Neural progenitor cell (in vitro differentiated cells): ENCODE results near the gene WDR17.
"Not testable (repeated sequence)": the region's sequence is repeated elsewhere in the genome, so short reads cannot be mapped to it uniquely, and the experiment has no call there.

Source experiments
- EZH2 ChIP-seq: fragments of 200-600 bp; sonication (generic); IDR thresholded peaks from 2 replicates; pipeline ENCODE4 v1.6.1; 2017; ENCODE audit warnings: antibody characterized with exemption, mild to moderate bottlenecking, moderate library complexity
- EZH2phosphoT487 ChIP-seq: fragments of 200-600 bp; sonication (generic); IDR thresholded peaks from 2 replicates; pipeline ENCODE4 v1.6.1; 2017; ENCODE audit warnings: antibody characterized with exemption
- TF ChIP-seq, protein P1 (sequence below): fragments of 200-600 bp; sonication (generic); IDR thresholded peaks from 2 replicates; pipeline ENCODE4 v1.5.1; 2017; ENCODE audit warnings: antibody characterized with exemption, mild to moderate bottlenecking

DNA sequence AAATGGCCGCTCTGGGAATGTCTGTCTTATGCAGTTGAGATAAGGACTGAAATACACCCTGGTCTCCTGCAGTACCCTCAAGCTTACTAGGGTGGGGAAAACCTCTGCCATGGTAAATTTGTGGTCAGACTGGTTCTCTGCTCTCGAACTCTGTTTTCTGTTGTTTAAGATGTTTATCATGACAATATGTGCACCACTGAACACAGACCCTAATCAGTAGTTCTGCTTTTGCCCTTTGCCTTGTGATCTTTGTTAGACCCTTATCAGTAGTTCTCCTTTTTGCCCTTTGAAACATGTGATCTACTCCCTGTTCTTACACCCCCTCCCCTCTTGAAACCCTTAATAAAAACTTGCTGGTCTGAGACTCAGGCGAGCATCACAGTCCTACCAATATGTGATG is 146.7 kb downstream of the WDR17 start:
- not testable (repeated sequence) for TF ChIP-seq EZH2, EZH2phosphoT487
- TF ChIP-seq, protein P1, sequence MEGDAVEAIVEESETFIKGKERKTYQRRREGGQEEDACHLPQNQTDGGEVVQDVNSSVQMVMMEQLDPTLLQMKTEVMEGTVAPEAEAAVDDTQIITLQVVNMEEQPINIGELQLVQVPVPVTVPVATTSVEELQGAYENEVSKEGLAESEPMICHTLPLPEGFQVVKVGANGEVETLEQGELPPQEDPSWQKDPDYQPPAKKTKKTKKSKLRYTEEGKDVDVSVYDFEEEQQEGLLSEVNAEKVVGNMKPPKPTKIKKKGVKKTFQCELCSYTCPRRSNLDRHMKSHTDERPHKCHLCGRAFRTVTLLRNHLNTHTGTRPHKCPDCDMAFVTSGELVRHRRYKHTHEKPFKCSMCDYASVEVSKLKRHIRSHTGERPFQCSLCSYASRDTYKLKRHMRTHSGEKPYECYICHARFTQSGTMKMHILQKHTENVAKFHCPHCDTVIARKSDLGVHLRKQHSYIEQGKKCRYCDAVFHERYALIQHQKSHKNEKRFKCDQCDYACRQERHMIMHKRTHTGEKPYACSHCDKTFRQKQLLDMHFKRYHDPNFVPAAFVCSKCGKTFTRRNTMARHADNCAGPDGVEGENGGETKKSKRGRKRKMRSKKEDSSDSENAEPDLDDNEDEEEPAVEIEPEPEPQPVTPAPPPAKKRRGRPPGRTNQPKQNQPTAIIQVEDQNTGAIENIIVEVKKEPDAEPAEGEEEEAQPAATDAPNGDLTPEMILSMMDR = not testable (repeated sequence)
